ENCODE data around the gene ZNF219. TPM values are rescaled to one million over a fixed set of nuclear protein-coding genes. Genes with fewer than 3 reads are reported as not detected.
A peak's percentile ranks its signal among the peaks of the same experiment; 100 is the strongest.

Gene ZNF219
- total and polyA plus RNA-seq, 12 donors, result 14.3 to 169 (median 104) TPM

DNA sequence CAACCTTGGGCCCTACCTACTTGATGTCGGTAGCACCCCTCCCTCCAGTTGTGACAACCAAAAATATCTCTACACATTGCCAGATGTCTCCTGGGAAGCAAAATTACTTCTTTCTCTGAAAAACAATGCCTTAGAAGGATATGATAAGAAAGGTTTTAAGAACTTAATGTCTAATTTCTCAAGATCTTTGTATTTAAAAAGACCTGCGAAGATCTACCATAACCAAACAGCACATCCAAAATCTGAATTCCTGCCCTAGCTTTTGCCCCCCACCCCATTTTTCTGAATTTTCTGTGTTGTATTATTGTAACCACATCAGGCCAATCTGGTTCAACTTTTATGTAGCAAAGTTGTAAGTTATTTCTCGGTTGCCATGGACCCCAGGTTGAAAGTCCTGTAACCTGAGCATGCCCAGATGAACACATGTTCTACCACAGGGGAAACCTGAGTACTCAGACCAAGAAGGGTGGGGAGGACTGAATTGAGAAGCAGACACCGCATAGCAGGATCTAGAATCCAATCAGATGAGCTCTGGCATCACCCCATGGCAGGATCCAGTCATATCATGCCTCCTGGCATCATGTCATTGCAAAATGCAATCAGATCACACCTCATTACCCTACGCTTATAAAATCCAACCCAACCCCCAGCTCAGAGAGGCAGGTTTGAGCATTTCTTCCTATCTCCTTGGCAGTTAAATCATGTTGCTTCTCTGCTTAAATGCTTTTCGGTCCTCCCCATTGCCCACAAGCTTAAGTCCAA is 11.1 kb upstream of the ZNF219 start:
- TF ChIP-seq POLR2A (IDR thresholded peaks at IDR 0.05) (no peak), CTCF (IDR thresholded peaks at IDR 0.05) (no peak)
- DNase-seq, result no peak
- intact Hi-C loops (cut with DNase I), result no loop called here

DNA sequence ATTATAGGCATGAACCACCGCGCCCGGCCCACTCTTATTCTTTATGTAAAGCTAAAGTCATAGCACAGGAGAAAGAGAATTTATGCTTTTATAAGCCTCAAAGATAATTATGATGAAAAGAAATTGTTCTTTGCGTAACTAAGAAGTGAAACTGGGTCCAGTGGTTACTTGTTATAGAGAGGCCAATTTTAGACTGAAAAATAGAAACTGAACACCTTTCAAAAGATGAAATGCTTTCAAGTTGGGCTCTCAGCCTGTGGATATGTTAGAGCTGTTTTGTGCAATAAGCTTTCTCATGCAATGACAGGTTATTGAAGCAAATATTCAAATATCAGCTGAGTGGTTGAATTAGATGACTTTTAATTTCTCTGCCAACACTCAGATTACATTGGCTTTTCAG is 10.3 kb upstream of the ZNF219 start:
- intact Hi-C loops (cut with DNase I), result no loop called here
- H3K27me3 ChIP-seq, result no peaks in the 10 kb centered on the region
- 93 to 98% (median 96%) methylated on average over 4 of the region's 4 CpGs for WGBS, 4 donors

More for the DNA sequence above, 11.1 kb upstream of the ZNF219 start:
- Histone ChIP-seq H3K4me3 (no peak overlapping the region), H3K27ac (no peak overlapping the region), H3K9me3 (replicated peaks in 1 of 3) (no peaks in the 10 kb centered on the region), H3K36me3 (replicated peaks in 1 of 2) (no peaks in the 10 kb centered on the region), H3K4me1 (replicated peaks in 1 of 2) (peaks cover 24 to 29% of the 10 kb centered on the region in 2 donors), H3K27me3 (no peaks in the 10 kb centered on the region)
- 89 to 92% (median 90%) methylated on average over 6 of the region's 6 CpGs for WGBS, 4 donors

GRCh38 chr14:21107283-21107800 is 8.9 kb upstream of the ZNF219 start:
- H3K27ac ChIP-seq, result peak overlapping the region; percentile 77 to 99 (median 97)
- no peaks in the 10 kb centered on the region for H3K27me3 ChIP-seq
- H3K4me1 ChIP-seq (replicated peaks in 1 of 2), result peaks cover 29 to 40% of the 10 kb centered on the region in 2 donors
- intact Hi-C loops (cut with DNase I), result no loop called here
- no peaks in the 10 kb centered on the region for H3K36me3 ChIP-seq (replicated peaks in 1 of 2)
- TF ChIP-seq CTCF (IDR thresholded peaks at IDR 0.05) (no peak), POLR2A (IDR thresholded peaks at IDR 0.05) (peak in 1 of 2 donors; percentile 16)
- 33 to 50% (median 37%) methylated on average over 4 to 5 of the region's 5 CpGs for WGBS, 4 donors
- no peak overlapping the region for H3K4me3 ChIP-seq
- DNase-seq, result peak; percentile 52 to 83 (median 78)
- H3K9me3 ChIP-seq (replicated peaks in 1 of 3), result no peaks in the 10 kb centered on the region

More for the DNA sequence above, 10.3 kb upstream of the ZNF219 start:
- Histone ChIP-seq H3K27ac (peak overlapping the region in 2 of 5 donors; percentile 35 to 99), H3K4me1 (replicated peaks in 1 of 2) (peaks cover 24 to 31% of the 10 kb centered on the region in 2 donors), H3K9me3 (replicated peaks in 1 of 3) (no peaks in the 10 kb centered on the region), H3K36me3 (replicated peaks in 1 of 2) (no peaks in the 10 kb centered on the region), H3K4me3 (no peak overlapping the region)
- no peak for DNase-seq
- no peak for TF ChIP-seq CTCF (IDR thresholded peaks at IDR 0.05)
- TF ChIP-seq POLR2A (IDR thresholded peaks at IDR 0.05), result no peak

DNA sequence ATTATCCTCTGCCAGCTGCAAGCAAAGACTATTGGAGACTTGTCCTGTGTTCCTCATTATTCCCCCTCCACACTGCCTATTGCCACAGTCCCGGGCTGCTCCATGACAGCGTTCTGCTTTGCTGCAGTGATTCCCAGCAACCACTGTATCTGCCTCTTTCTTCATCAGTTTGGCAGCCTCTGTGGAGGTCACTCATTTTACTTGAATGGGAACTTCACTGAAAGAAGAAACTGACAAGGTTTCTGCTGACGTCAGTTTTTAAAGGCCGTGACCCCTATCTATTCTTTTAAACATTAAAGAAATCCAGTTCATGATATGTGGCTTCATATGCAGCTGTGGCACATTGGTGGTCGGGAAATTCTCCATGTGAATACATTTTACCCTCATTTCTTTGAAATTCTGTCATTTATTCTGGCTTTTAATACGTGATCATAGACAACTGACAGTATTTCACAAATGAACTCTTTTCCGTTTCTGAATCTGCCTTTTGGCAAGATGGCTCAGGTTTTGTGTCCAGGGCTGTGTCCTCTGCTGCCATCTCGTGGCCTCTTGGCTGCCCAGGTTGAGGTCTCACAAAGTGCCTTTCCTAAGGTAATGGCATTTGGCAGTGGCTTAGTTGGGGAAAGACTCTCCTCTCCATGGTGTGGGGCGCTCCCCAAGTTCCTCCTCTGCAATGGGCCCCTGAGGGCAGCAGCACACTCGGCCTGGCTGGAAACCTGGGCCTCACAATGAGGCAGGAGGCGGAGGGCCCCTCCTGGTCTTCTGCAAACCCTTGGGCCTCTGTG is 8.2 kb upstream of the ZNF219 start:
- H3K27me3 ChIP-seq, result no peaks in the 10 kb centered on the region
- DNase-seq, result peak; percentile 86 to 96 (median 90)
- peak overlapping the region; percentile 77 to 99 (median 97) for H3K27ac ChIP-seq
- WGBS, 4 donors, result 10 to 17% (median 13%) methylated on average over 9 to 11 of the region's 11 CpGs
- H3K9me3 ChIP-seq (replicated peaks in 1 of 3), result no peaks in the 10 kb centered on the region
- intact Hi-C loops (cut with DNase I), result no loop called here
- no peaks in the 10 kb centered on the region for H3K36me3 ChIP-seq (replicated peaks in 1 of 2)
- TF ChIP-seq POLR2A (IDR thresholded peaks at IDR 0.05), result peak; percentile 3 to 29
- peak; percentile 59 to 91 (median 86) for TF ChIP-seq CTCF (IDR thresholded peaks at IDR 0.05)
- peak overlapping the region in 1 of 4 donors; percentile 24 for H3K4me3 ChIP-seq
- H3K4me1 ChIP-seq (replicated peaks in 1 of 2), result peaks cover 29 to 40% of the 10 kb centered on the region in 2 donors
